C4-2B (cell line): Measurements from ENCODE around the gene ZNF423.

Source experiments
- CTCF ChIP-seq: fragments of 450-650 bp; conservative IDR thresholded peaks from 2 replicates; pipeline ENCODE4 v1.5.1; 2017; ENCODE audit warnings: mild to moderate bottlenecking
- ZFX ChIP-seq: fragments of 450-650 bp; IDR thresholded peaks from 2 replicates; pipeline ENCODE4 v1.6.1; 2017

GRCh38 chr16:49469311-49469670 is 386.6 kb downstream of the ZNF423 start:
- TF ChIP-seq CTCF = no peak
- no peak for TF ChIP-seq ZFX
